Uterus (tissue), 2 donors: Measurements from ENCODE around the gene PASK.

ENCODE experiments used
- CTCF ChIP-seq, 4 experiments: fragments of 200-600 bp in 2 of 4; fragments of 450-650 bp in 2 of 4; sonication (generic) in 2 of 4; IDR thresholded peaks; one replicate each; pipeline ENCODE4 v1.5.1; 2016 to 2019; ENCODE audit warnings: antibody characterized with exemption in 4 of 4, mild to moderate bottlenecking in 2 of 4, moderate library complexity in 1 of 4
- POLR2A ChIP-seq, 2 donors: fragments of 450-650 bp; IDR thresholded peaks; one replicate each; pipeline ENCODE4 v1.6.1; 2016; ENCODE audit warnings: antibody characterized with exemption in 2 of 2, mild to moderate bottlenecking in 1 of 2, moderate library complexity in 1 of 2

DNA sequence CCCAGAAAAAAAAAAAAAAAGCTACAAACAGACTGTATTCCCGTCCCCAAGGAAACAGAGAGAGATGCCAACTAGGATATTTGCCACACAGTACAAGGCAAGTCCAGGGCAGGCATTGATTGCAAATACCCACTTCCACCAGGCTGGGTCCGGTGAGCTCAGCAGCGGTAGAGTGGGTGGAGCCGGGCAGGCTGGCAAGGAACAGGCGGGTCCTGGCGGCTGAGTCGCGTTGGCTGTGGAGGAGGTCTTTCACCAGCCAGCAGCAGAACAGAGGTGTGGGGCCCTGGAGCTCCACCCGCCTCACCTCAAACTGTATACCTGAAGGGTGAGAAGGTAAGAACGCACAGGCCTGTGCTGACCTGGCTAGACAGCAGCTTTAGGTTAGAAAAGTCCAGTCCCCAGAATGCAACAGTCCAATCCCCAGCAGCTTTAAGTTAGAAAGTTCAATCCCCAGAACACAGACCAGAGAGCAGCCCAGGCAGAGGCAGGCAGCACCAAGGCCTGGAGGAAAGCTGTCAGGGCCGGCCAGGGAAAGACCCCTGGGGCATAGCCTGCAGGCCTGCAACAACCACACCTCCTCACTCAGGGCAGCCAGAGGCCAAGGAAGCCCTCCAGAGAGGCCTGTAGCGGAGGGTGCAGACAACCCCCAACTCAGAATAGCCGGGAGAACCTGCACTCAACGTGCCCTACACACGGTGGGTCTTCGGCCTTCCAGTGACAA, 25.3 kb downstream of the PASK start:
- TF ChIP-seq CTCF (IDR thresholded peaks at IDR 0.05) (no peak), POLR2A (IDR thresholded peaks at IDR 0.05) (no peak)
